GM18499 (cell line): ENCODE results near the gene AMDHD2.

Experiments
- ATAC-seq: cut with Tn5 transposase; IDR thresholded peaks from one replicate; pipeline ENCODE4 v1.9.1; 2021; ENCODE audit warnings: moderate number of reproducible peaks; ENCODE audit not compliant: insufficient read depth, unreplicated experiment

Gene AMDHD2

GRCh38 chr16:2515180-2515851, 4.9 kb upstream of the AMDHD2 start:
- no peak for ATAC-seq

- no peak for ATAC-seq
Measured at GRCh38 chr16:2516391-2517240, 3.6 kb upstream of the AMDHD2 start.

GRCh38 chr16:2517954-2518605, 2.1 kb upstream of the AMDHD2 start:
- ATAC-seq, result no peak

- no peak for ATAC-seq
Measured at GRCh38 chr16:2518823-2519710, 1.1 kb upstream of the AMDHD2 start.

- ATAC-seq, result no peak
Measured at GRCh38 chr16:2519711-2520080, 475 bp upstream of the AMDHD2 start.

GRCh38 chr16:2520784-2521531, 787 bp downstream of the AMDHD2 start:
- ATAC-seq, result no peak

- ATAC-seq, result no peak
Measured at GRCh38 chr16:2523801-2524231, 3.6 kb downstream of the AMDHD2 start.

GRCh38 chr16:2524339-2524938, 4.3 kb downstream of the AMDHD2 start:
- ATAC-seq, result no peak

- no peak for ATAC-seq
Measured at GRCh38 chr16:2526135-2526534, 6.0 kb downstream of the AMDHD2 start.

GRCh38 chr16:2527071-2527783, 7.1 kb downstream of the AMDHD2 start:
- no peak for ATAC-seq

GRCh38 chr16:2527784-2528100, 7.6 kb downstream of the AMDHD2 start:
- ATAC-seq, result no peak

GRCh38 chr16:2528161-2529060, 8.2 kb downstream of the AMDHD2 start:
- ATAC-seq, result no peak

GRCh38 chr16:2529061-2529931, 9.1 kb downstream of the AMDHD2 start:
- ATAC-seq, result no peak

- ATAC-seq, result no peak
Measured at GRCh38 chr16:2529961-2530628, 9.9 kb downstream of the AMDHD2 start.

GRCh38 chr16:2530629-2531318, 10.6 kb downstream of the AMDHD2 start:
- no peak for ATAC-seq

GRCh38 chr16:2531371-2531695, 11.2 kb downstream of the AMDHD2 start, which contains the start of gene CEMP1:
TSS of gene CEMP1 (minus strand) at chr16:2531408. CDS start at chr16:2531073, 335 bp downstream.
- no peak for ATAC-seq
